WERI-Rb-1 (cell line): ENCODE data around the gene ALDH1A1.
"Not testable (repeated sequence)": the region's sequence is repeated elsewhere in the genome, so short reads cannot be mapped to it uniquely, and the experiment has no call there.

ENCODE experiments used
- DNase-seq: peaks from one replicate; pipeline ENCODE4 v3.0.0-alpha.2; 2020
- H3K27ac ChIP-seq: fragments of 250-450 bp; sonication (Bioruptor Pico); 2 replicates; pipeline ENCODE4 v1.5.1; 2020; ENCODE audit warnings: mild to moderate bottlenecking, moderate library complexity
- H3K27me3 ChIP-seq: fragments of 250-450 bp; sonication (Bioruptor Pico); 2 replicates; pipeline ENCODE4 v1.5.1; 2021; ENCODE audit warnings: mild to moderate bottlenecking, low read depth, moderate library complexity; ENCODE audit not compliant: insufficient read depth, severe bottlenecking
- H3K36me3 ChIP-seq: fragments of 250-450 bp; sonication (Bioruptor Pico); 2 replicates; pipeline ENCODE4 v1.5.1; 2020; ENCODE audit warnings: mild to moderate bottlenecking, moderate library complexity
- H3K4me3 ChIP-seq: 2 replicates; pipeline ENCODE4 v1.5.1; 2011; ENCODE audit warnings: low read depth, mild to moderate bottlenecking, control low read depth, low read length
- H3K9me3 ChIP-seq: fragments of 250-450 bp; sonication (Bioruptor Pico); 2 replicates; pipeline ENCODE4 v1.5.1; 2021; ENCODE audit warnings: mild to moderate bottlenecking, moderate library complexity; ENCODE audit not compliant: severe bottlenecking
- CTCF ChIP-seq: IDR thresholded peaks from 2 replicates; pipeline ENCODE4 v1.5.1; 2011; ENCODE audit warnings: low read depth, mild to moderate bottlenecking, control low read depth, inconsistent platforms, low read length

ALDH1A1 gene

GRCh38 chr9:72946318-72946717 lies 6.5 kb downstream of the ALDH1A1 start:
- H3K27me3 ChIP-seq, result no peaks in the 10 kb centered on the region
- DNase-seq, result no peak
- no peaks in the 10 kb centered on the region for H3K9me3 ChIP-seq
- H3K36me3 ChIP-seq, result no peaks in the 10 kb centered on the region
- TF ChIP-seq CTCF, result no peak
- no peak overlapping the region for H3K4me3 ChIP-seq
- no peak overlapping the region for H3K27ac ChIP-seq

- H3K36me3 ChIP-seq, result no peaks in the 10 kb centered on the region
- no peaks in the 10 kb centered on the region for H3K27me3 ChIP-seq
- TF ChIP-seq CTCF, result no peak
- no peak overlapping the region for H3K4me3 ChIP-seq
- no peak for DNase-seq
- H3K27ac ChIP-seq, result no peak overlapping the region
- H3K9me3 ChIP-seq, result no peaks in the 10 kb centered on the region
These were observed 7.5 kb downstream of the ALDH1A1 start for GRCh38 chr9:72945391-72945790.

GRCh38 chr9:72943844-72944462 lies 8.9 kb downstream of the ALDH1A1 start:
- H3K27ac ChIP-seq, result no peak overlapping the region
- no peaks in the 10 kb centered on the region for H3K9me3 ChIP-seq
- no peak for TF ChIP-seq CTCF
- no peaks in the 10 kb centered on the region for H3K36me3 ChIP-seq
- H3K27me3 ChIP-seq, result no peaks in the 10 kb centered on the region
- DNase-seq, result no peak
- H3K4me3 ChIP-seq, result no peak overlapping the region

- Histone ChIP-seq H3K27me3 (no peaks in the 10 kb centered on the region), H3K9me3 (no peaks in the 10 kb centered on the region), H3K27ac (no peak overlapping the region), H3K4me3 (no peak overlapping the region), H3K36me3 (no peaks in the 10 kb centered on the region)
- DNase-seq, result no peak
- TF ChIP-seq CTCF, result no peak
These were observed 10.4 kb downstream of the ALDH1A1 start for GRCh38 chr9:72942451-72942850.

- not testable (repeated sequence) for H3K9me3 ChIP-seq, H3K27ac ChIP-seq, H3K27me3 ChIP-seq, DNase-seq, H3K36me3 ChIP-seq, H3K4me3 ChIP-seq
These were observed 13.3 kb downstream of the ALDH1A1 start for GRCh38 chr9:72939581-72939980.

- Histone ChIP-seq H3K4me3 (no peak overlapping the region), H3K27ac (no peak overlapping the region), H3K36me3 (no peaks in the 10 kb centered on the region), H3K27me3 (no peaks in the 10 kb centered on the region), H3K9me3 (no peaks in the 10 kb centered on the region)
- no peak for DNase-seq
- TF ChIP-seq CTCF, result no peak
These were observed 15.3 kb downstream of the ALDH1A1 start for GRCh38 chr9:72937545-72937944.
